ENCODE results near the gene ASIC2. TPM values are rescaled to one million over a fixed set of nuclear protein-coding genes. Genes with fewer than 3 reads are reported as not detected.

The ASIC2 gene
- total RNA-seq, 1 experiment from 2014 or later = 0.11 TPM

DNA sequence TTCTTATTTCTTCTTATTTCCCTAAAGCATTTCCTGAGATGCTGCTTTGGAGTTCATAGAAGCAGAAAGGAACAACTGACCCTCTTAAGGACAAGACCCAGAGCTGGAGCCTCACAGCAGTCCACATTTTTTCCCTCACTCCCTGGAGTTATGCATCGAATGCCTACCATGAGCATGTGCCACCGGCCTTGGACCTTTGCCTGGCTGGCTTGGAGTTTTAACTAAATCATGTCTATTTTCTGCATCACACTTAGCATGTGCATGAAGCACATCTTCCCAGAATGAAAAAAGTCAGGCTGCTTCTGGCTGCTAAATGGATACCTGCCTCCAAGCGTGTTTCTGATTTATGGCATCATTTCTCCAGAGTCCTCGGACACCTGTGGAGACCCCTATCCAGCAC lies 196.9 kb downstream of the ASIC2 start:
- no peaks in the 10 kb centered on the region for H4K20me1 ChIP-seq (ENCODE audit: low read length)
- ATAC-seq (no peak), DNase-seq (no peak)
- H3K27me3 ChIP-seq (ENCODE audit: low read length) = peaks cover 49% of the 10 kb centered on the region
- CTCF ChIA-PET = no interaction called here
- no peak for TF ChIP-seq EZH2 (IDR thresholded peaks at IDR 0.05; ENCODE audit: low read length, unreplicated experiment)
- TF ChIP-seq CTCF (conservative IDR thresholded peaks at IDR 0.05; ENCODE audit: low read depth, low read length) = no peak
- no peak for TF ChIP-seq EZH2phosphoT487 (IDR thresholded peaks at IDR 0.05; ENCODE audit: borderline replicate concordance, low read length)
- no peaks in the 10 kb centered on the region for H3F3A ChIP-seq (ENCODE audit: low read length, unreplicated experiment)
- H3K79me2 ChIP-seq (ENCODE audit: low read length) = no peaks in the 10 kb centered on the region
- H3K4me2 ChIP-seq (ENCODE audit: low read length) = no peak overlapping the region
- no peaks in the 10 kb centered on the region for H3K9me3 ChIP-seq (ENCODE audit: low read length)
- BruUV-seq (replicated peaks) = no TSS peak
- H2AFZ ChIP-seq (ENCODE audit: low read length) = no peak overlapping the region
- no peaks in the 10 kb centered on the region for H3K36me3 ChIP-seq (ENCODE audit: low read depth, low read length)
- no peak overlapping the region for H3K9ac ChIP-seq (ENCODE audit: low read length)
- no peaks in the 10 kb centered on the region for H3K9me2 ChIP-seq (replicated peaks; ENCODE audit: low read length)
- H3K4me3 ChIP-seq (ENCODE audit: low read length) = no peak overlapping the region
- no peak overlapping the region for H3K27ac ChIP-seq (ENCODE audit: low read length)
- intact Hi-C loops (cut with micrococcal nuclease) = no loop called here
- POLR2A ChIA-PET (ENCODE audit: unreplicated experiment) = no interaction called here
- H3K4me1 ChIP-seq (ENCODE audit: insufficient read depth, low read length) = no peaks in the 10 kb centered on the region

DNA sequence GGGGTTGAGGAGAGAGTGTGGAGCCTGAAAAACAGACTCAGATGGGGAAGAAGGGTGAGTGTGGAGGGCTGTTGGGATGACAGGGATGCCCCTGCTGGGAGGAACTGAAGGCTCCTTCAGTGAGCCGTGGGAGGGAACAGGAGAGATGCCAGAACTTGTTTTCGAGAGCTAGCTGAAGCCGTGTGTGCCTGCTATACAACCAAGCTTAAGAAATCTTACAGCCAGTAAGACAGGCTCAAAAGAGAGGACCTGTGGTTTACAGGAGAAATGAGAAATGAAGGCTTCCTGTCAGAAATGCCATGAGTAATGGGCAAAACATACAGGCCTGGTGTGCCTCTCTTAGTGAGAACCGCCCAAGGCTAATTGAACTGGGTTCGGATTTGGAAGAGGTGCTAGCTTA lies 201.8 kb downstream of the ASIC2 start:
- H3K27ac ChIP-seq (ENCODE audit: low read length) = no peak overlapping the region
- CTCF ChIA-PET = no interaction called here

GRCh38 chr17:33090806-33091205 lies 202.3 kb downstream of the ASIC2 start:
- DNase-seq (no peak), ATAC-seq (no peak)
- CTCF ChIA-PET = no interaction called here
- Histone ChIP-seq H3F3A (ENCODE audit: low read length, unreplicated experiment) (no peaks in the 10 kb centered on the region), H4K20me1 (ENCODE audit: low read length) (no peaks in the 10 kb centered on the region), H3K4me2 (ENCODE audit: low read length) (no peak overlapping the region), H3K79me2 (ENCODE audit: low read length) (no peaks in the 10 kb centered on the region), H2AFZ (ENCODE audit: low read length) (no peak overlapping the region), H3K4me3 (ENCODE audit: low read length) (no peak overlapping the region), H3K4me1 (ENCODE audit: insufficient read depth, low read length) (no peaks in the 10 kb centered on the region), H3K27me3 (ENCODE audit: low read length) (peaks cover 43% of the 10 kb centered on the region), H3K27ac (ENCODE audit: low read length) (no peak overlapping the region), H3K9ac (ENCODE audit: low read length) (no peak overlapping the region), H3K9me2 (replicated peaks; ENCODE audit: low read length) (no peaks in the 10 kb centered on the region), H3K9me3 (ENCODE audit: low read length) (no peaks in the 10 kb centered on the region), H3K36me3 (ENCODE audit: low read depth, low read length) (no peaks in the 10 kb centered on the region)
- TF ChIP-seq EZH2 (IDR thresholded peaks at IDR 0.05; ENCODE audit: low read length, unreplicated experiment) = no peak
- TF ChIP-seq CTCF (conservative IDR thresholded peaks at IDR 0.05; ENCODE audit: low read depth, low read length) = no peak
- TF ChIP-seq EZH2phosphoT487 (IDR thresholded peaks at IDR 0.05; ENCODE audit: borderline replicate concordance, low read length) = no peak
- POLR2A ChIA-PET (ENCODE audit: unreplicated experiment) = no interaction called here
- BruUV-seq (replicated peaks) = no TSS peak
- intact Hi-C loops (cut with micrococcal nuclease) = no loop called here

More for the DNA sequence above, 201.8 kb downstream of the ASIC2 start:
- no peak for ATAC-seq
- no peaks in the 10 kb centered on the region for H3K79me2 ChIP-seq (ENCODE audit: low read length)
- H3F3A ChIP-seq (ENCODE audit: low read length, unreplicated experiment) = no peaks in the 10 kb centered on the region
- BruUV-seq (replicated peaks) = no TSS peak
- H3K9ac ChIP-seq (ENCODE audit: low read length) = no peak overlapping the region
- H3K4me3 ChIP-seq (ENCODE audit: low read length) = no peak overlapping the region
- no peaks in the 10 kb centered on the region for H3K36me3 ChIP-seq (ENCODE audit: low read depth, low read length)
- H2AFZ ChIP-seq (ENCODE audit: low read length) = no peak overlapping the region
- TF ChIP-seq EZH2 (IDR thresholded peaks at IDR 0.05; ENCODE audit: low read length, unreplicated experiment) (no peak), CTCF (conservative IDR thresholded peaks at IDR 0.05; ENCODE audit: low read depth, low read length) (no peak), EZH2phosphoT487 (IDR thresholded peaks at IDR 0.05; ENCODE audit: borderline replicate concordance, low read length) (no peak)
- no peaks in the 10 kb centered on the region for H3K4me1 ChIP-seq (ENCODE audit: insufficient read depth, low read length)
- no peaks in the 10 kb centered on the region for H3K9me2 ChIP-seq (replicated peaks; ENCODE audit: low read length)
- intact Hi-C loops (cut with micrococcal nuclease) = no loop called here
- H3K27me3 ChIP-seq (ENCODE audit: low read length) = peaks cover 42% of the 10 kb centered on the region
- POLR2A ChIA-PET (ENCODE audit: unreplicated experiment) = no interaction called here
- DNase-seq = peak; percentile 22
- no peaks in the 10 kb centered on the region for H4K20me1 ChIP-seq (ENCODE audit: low read length)
- H3K9me3 ChIP-seq (ENCODE audit: low read length) = no peaks in the 10 kb centered on the region
- H3K4me2 ChIP-seq (ENCODE audit: low read length) = no peak overlapping the region
